ENCODE results near the gene ADAT3.
"Not testable (repeated sequence)": the region's sequence is repeated elsewhere in the genome, so short reads cannot be mapped to it uniquely, and the experiment has no call there.

ADAT3 gene

DNA sequence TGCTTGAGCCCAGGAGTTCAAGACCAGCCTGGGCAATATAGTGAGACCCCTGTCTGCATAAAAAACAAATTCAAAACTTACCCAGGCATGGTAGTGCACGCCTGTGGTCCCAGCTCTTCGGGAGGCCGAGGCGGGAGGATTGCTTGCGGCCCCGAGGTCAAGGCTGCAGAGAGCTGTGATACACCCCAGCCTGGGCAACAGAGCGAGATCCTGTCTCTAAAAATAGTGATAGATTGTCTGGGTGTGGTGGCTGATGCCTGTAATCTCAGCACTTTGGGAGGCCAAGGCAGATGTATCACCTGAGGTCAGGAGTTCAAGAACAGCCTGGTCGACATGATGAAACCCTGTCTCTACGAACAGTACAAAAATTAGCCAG is 37.9 kb upstream of the ADAT3 start:
- DNase-seq, result no peak

DNA sequence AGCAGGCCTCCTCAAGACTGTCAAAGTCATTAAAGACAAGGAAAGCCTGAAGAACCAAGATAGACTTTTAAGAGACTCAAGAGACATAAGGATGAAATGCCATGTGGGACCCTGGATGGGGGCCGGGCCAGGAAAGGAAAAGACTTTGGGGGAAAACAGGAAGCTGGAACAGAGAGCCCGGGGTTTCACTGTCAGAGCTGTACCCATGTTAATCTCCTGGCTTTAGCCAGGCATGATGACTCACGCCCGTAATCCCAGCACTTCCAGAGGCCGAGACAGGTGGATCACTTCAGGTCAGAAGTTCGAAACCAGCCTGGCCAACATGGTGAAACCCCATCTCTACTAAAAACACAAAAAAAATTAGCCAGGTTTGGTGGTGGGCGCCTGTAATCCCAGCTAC is 36.2 kb upstream of the ADAT3 start:
- DNase-seq, result no peak

DNA sequence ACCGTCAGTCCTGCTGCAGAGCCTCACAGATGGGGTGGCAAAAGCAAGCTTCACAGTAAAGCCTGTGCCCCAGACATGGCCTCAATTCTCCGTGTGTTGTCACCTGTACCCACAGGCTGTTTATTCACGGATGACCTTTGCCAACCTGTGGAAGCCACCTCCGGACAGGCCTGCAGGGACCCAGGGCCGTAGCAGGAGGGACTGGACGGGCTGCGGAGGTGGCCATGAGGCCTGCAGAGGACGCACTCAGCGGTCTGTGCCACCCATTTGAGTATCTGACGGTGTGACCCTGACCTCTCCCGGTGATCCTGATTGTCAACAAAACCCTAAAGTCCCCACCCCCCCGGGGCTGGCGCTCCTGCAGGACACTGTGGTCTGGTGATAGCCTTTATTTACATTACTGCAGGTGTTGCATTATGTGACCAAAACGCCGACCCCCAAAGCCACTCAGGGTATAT is 34.0 kb upstream of the ADAT3 start:
- DNase-seq, result no peak

DNA sequence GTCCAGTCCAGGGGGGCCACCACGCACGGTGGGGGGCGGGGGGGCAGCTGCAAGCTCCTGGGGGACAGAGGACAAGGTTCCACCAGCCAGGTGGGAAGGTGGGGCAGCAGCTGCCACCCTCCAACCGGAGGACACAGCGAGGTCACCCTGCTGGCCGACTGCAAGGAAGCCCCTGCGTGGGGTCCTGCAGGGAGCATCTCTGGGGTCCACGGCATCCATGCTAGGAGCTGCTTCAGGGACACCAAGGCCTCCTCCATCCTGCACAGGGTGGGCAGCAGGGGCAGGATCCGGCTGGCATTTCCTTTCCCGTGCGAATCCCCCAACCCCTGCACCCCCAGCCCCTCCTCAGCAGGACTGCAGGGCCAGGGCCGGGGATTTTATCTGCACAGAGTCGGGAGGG is 33.6 kb upstream of the ADAT3 start:
- no peak for DNase-seq

DNA sequence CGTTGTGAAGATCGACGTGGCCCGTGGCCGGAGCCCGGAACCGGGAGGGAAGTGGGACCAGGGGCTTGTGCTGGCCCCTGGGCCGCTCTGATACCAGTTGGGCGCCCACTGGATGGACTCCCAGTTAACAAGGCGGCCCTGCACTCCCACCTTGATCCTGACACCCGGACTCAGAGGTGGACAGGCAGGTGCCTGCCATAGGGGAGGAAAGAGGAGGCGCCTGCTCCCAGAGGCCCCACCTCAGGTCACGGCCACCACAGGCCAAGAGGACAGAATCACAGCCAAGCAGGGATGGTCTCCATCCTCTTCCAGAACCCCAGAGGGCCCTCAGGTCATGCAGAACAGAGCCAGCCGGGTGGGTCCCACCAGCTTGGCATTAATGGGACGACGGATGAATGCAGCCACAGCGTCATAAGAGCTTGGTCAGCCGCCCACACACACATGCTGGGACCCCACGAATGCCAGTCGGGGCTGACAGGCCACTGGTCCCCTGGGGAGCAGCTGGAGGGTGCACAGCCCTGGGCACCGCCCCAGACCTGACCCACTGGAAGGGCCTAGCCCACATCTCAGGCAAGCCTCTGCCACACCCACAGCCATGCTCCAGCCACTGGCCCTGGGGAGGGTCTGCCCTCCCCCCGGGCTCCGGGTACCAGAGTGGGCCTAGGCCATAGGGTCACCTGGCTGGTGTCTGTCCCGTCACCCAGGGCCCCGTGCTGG is 32.2 kb upstream of the ADAT3 start:
- DNase-seq, result no peak

DNA sequence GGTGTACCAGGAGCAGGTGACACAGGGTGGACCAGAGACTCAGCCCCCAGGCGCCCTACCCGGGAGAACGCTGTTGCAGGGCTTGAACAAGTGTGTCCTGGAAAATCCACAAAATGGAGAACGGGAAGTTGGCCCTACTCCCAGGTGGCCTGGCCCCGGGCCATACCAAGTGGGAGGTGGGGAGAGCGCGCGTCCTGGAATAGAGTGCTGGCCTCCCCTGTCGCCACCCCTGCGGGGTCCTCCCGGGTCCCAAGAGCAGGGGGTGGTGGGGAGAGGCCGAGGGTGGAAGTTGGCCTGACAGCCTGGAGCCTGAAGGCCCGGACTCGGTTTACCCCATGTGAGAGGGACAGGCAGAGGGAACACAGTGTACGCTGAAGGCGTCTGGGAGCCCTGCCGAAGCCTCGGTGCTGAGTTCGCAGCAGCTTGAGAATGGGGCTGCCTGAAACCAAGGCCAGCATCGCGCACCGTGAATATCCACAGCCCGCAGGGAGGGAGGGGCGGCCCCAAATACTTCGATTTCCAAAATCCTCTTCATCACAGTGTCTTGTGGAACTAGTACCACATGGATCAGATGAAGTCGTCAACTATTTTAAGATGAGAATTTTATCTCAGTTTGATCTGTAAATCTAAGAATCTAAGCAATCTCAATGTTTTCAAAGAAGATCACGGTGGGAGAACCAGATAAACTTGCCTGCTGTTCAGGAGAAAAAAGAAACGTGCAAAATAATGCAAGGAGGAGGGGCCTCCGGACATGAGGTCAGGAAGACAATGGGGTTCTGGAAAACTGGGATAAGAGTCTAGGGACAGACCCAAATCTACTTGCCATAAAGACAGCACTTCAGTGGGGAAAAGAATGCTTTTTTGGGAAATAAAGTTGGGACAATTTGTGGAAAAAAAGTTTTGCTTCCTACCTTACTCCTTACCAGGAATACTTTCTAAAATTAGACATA is 31.4 kb upstream of the ADAT3 start:
- no peak for DNase-seq

DNA sequence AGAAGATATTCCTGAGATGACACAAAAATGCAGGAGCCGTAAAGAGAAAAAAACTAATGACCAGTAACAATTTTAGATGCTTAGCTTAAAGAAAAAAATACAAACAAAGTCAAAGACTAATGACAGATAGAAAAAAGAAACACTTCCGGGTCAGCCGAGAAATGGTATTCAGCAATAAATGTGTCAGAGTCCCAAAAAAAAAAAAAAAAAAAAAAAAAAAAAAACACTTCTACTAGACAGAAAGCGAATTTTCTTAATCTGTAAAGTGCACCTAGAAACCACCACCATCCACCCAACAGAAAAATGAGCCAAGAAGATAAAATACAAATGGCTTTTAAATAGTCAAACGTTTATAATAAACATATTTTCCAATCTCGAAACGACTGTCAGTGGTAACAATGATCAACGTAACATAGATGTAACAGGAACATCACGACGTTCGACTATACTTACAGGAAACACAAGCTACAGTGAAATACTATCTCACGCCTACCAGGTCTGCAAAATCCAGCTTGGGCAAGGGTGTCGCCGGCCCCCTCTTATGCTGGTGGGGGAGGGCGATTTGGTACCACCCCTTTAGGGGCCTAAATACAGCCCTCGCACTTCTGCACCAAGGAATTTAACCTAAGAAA is 30.5 kb upstream of the ADAT3 start:
- DNase-seq, result peak; percentile 44

DNA sequence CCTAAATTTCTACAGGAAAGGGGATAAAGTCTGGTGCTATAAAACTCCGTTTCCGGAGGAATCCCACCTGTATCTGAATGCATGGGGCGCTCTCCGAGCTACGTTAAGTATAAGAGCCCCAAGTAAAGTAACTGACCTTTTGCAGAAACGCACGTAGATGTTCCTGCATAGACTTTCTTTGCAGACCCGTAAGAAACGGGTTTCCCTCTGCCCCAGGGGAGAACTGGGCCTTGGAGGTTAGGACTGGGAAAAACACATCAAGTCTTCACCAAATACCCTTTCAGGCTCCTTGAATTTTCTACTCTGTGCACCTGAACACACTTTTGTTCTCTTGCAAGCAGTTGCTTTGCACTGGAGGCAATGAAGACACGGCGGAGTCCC is 29.9 kb upstream of the ADAT3 start:
- DNase-seq, result not testable (repeated sequence)

DNA sequence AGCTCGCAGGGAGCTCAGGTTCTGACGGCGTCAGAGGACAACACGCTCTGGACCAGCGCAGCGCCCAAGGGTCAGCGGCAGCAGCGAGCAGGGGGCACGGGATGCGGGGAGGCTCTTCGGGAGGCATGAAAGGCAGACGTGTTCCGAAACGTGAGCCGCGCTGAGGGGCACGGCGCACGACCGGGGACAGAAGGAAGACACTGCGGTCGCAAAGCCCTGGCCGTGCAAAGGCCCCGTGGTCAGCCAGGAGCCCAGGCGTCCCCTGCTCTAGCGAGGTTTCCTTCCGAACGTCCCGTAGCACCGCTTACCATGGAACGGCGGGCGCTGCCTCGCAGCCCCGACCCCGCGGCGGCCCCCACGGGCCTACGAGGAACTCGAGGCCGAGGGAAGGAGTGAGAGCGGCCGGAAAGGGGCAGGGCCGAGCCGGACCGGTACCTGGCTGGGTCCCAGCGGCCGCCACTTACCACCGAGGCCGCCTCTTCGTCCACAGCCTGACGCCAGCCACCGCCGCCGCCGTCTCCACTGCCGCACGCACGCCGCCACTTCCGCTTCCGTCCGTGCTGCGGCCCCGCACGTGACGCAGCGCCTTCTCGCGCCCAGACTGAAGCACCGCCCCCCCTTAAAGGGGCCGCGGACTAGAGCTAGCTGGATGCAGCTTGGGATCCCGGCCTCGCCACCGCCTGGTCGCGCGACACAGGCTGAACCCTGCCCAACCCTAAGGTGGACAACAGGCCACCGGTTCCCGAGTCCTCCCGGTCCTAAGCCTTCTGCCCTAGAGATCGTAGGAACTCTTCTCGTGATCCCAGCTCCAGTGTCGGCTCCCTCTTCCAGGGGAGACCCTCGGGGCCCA is 29.3 kb upstream of the ADAT3 start:
- DNase-seq, result peak; percentile 85

DNA sequence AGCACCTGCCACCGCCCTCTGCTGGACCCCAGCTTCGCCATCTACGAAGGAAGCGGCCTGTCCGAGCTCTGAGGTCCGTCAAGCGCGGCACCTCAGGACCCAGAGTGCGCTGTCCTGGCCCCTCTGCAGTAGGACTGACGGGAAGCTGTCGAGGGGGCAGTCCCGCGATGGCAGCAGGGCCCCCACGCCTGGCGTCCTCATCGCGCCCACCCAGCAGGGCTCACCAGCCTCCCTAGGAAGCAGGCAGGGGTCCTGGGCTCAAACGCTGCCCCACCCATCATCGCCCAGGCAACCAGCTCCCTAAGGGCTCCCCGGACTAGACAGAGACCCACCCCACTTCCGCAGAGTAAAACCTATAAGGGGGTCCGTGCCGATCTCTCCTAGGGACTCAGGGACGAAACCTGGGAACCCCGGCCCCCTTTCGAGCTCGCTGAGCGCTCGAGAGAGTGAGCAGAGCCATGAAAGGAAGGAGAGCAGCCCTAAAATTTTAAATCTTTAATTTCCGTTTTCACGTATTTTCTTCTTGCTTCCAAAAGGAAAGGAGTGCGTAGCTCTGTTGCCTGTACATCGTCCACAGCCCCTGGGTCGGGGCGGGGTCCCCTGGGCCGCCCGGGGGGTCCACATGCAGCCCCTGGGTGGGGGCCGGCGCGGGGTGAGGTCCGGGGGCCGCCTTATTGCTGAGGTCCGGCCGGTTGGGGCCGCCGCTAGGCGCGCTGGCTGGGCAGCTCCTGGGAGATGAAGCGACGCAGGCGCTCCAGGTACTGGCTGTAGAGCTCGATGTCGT is 28.5 kb upstream of the ADAT3 start:
- DNase-seq, result not testable (repeated sequence)

DNA sequence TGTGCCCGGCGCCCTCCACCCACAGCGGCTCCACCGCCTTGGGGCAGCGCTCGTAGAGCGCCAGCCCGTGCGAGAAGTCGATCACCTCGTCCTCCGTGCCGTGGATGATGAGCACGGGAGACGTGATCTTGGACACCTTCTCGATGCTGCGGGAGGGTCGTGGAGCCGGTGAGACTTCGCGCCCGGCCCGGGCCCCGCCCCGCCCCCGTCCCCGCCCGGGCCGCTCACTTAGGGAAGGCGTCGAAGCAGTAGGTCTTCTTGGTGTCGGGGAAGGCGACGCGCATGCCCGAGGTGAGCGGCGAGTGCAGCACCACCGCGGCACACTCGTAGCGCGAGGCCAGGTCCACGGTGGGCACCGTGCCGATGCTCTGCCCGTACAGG is 27.9 kb upstream of the ADAT3 start:
- DNase-seq, result not testable (repeated sequence)

DNA sequence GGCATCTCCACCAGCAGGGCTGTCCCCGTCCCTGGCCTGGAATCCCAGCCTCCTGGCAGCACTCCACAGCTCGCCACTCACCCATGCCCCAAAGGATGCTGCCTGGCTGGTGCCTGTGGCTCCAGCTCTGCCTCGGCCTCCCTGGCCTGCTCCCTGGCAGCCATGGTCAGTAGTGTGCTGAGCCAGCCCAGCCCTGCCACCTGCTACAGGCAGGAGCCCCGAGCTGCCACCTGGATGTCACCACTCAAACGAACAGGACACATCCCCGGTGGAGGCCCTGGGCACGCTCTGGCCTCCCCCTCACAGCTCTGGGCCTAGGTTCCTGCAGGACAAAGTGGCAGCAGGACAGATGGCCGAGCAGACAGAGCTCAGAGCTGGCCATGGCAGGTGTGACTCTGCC is 26.6 kb upstream of the ADAT3 start:
- not testable (repeated sequence) for DNase-seq

DNA sequence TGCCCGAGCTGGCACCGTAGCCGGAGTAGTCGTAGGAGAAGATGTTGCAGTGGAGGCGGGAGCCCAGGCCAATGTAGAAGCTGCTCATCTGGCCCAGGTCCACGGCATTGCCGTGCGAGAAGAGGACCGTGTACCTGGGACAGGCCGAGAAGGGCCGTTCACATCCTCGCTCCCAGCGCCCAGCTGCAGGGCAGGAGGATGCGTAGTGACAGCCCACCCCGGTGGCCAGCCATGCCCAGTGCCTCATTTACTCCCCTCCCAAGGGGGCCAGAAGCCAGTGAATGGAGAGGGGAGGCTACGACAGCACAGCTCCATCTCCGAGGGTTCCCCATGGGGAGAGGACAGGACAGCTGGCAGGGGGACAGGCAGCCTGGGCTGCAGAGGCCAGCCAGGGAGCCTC is 25.2 kb upstream of the ADAT3 start:
- not testable (repeated sequence) for DNase-seq

DNA sequence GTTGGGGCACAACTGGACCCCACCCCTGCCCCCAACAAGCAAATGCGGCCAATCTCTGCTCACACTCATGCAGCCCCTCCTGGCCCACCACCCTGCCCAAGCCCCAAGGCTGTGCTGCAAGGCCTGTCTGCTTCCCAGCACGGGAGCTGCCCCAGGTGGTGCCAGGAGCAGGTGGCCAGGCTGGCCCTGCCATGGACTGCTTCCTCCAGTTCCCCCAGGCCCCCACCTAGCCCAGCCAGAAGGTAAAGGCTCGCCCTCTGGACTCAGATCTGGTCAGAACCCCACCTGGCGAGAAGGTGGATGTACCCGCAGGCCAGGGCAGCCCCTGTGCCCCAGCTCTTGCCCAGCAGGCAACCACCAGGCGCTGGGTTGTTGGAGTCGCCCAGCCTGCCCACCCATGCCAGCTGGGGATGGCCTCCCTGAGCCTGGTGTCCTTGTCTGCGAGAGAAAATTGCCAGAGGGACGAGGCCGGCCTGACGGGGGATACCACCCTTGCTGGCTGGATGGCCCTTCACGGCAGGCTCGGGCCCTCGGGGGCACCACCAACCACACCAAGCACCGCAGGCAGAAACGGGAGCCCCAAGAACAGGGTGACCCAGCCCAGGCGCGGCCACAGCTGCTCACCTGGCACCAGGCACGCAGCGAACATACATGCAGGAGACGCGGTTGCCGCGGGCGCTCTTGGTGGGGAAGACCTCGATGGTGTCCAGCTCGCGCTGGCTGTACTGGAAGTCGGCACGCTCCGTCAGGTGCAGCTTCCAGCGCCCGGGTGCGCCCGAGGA is 24.4 kb upstream of the ADAT3 start:
- DNase-seq, result no peak

DNA sequence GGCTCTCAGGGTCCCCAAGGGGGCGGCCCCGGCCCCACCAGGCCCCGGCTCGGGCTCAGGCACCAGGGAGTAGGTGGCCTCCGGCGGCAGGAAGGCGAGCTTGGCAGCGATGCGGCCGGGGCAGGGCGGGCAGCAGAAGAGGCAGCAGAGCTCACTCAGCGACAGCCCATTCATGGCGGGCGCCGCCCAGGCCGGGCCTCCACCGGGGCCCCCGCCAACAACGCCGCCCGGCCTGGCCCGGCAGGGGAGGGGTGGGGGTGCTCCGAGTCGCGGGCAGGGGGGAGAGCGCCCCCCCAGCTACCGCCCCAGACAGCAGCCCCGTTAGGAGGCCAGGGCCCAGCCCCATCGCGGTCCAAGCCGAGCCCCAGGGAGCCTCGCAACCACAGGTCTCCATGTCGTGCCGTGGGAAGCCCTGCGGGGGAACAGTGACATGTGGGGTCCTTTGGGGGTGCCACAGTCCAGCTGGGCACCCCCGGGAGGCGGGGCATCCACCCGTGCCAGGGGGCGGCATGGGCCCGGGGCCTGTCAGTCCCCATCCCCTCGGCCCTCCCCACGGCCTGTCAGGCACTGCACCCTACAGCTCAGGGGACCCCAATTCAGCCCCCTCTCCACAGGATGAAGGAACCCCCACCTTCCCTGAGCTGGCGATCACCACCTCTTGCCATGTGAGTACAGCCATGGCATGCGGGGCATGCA is 23.7 kb upstream of the ADAT3 start:
- DNase-seq, result not testable (repeated sequence)

DNA sequence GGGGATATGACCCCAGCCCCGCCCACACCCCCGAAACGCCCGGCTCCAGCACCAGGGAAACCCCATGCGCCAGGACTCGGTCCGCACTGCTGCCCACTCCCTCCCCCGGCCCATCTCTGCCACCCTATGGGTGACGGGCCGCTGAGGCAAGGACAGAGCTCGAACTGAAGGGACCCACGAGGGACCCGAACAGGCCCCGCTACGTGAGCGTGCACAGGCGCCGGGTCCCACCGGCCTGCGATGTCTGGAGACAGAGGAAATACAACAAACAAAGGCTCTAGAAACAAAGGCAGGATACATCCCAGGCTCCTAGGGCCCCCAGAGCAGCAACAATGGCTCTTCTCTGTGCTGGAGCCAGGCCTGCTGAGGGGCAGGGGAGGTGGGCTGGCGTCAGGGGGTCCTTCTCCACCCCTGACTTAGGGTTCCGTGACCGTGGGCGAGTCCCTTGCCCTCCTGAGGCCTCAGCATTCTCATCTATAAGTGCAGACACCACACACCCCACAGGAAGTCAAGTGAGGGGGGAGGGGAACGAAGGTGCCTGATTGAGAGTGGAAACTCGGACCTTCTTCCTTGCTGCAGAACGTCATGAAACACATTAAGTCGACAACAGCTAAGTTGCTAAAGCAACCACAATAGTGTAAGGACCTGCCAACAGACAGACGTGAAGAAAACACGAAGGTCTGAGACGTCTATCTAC is 23.0 kb upstream of the ADAT3 start:
- peak; percentile 79 for DNase-seq

DNA sequence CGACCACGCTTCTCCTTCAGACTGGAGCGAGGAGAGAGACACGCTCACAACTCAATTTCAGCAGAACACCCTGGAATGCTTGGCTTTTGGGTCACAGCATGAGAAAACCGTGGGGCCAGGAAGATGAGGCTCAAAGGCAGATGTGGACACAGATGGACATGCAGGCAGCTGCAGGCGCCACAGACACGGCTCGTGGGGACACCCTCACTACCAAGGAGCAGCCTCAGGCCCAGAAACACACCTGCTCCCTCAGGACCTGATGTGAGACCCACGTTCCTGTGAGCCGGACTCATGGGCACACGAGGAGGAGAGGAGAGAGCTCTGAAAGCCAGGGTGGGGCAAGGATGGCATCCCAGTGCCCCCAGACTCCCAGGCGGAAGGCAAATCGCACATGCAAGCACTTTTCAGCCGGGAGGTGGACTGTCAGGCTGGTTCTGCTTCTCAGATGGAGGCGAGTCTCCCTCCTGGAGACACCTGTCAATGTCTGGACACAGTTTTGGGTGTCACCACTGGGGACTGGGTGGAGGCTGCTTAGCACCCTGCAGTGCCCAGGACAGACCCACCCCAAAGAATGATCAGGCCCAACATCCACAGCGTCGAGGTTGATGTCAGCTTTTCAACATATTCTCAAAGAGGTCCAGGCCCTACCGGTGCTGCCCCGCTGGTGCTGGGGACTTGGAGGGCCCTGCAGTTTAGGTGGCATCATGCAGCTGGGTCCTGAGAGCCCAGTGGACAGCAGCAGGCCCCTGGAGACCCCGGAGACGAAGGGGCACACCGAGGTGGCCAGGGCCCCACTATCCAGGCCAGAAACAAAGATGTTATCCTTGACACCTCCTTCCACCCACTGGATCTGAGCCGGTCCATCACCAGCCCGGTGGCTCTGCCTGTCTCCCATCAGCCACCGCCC is 22.2 kb upstream of the ADAT3 start:
- DNase-seq, result peak; percentile 59

DNA sequence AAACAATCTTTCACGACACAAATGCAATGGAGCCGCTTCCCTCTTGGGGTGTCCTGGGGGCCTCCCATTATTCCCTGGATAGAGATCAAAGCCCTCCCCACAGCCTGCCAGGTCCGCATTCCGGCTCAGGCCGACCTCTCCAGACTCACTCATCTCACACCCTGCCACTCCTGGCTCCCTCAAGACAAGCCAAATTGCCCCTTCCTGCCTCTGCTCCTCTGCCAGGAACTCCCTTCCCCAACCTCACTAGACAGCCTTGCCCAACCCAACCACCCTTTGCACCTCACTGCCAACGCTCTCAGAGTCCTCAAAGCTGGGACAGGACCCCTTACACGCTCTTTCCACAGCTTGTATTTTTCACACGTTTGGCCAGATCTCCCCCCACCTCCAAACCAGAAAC is 21.4 kb upstream of the ADAT3 start:
- DNase-seq, result no peak

DNA sequence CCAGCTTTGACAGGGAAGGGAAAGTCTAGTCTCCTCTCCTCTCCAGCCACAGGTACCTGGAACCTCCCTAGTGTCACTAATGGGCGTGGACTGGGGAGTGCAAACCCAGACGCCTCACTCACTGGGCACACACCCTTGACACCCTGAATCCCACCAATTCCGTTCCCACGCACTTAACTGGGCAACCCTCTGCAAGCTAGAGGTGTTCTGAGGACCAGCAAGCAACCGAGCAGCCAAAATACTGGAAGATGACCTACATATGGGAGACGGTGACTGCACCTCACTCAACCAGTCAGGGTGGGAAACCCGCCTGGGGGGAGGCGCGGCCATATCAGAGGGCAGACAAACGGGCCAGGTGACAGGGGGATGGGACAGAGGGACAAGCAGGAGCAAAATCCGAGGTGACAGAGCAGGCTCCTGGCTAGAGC is 20.9 kb upstream of the ADAT3 start:
- peak; percentile 74 for DNase-seq
